GM06990 (cell line): ENCODE results near the gene CAMK1D.
A peak's percentile ranks its signal among the peaks of the same experiment; 100 is the strongest.
"Not testable (repeated sequence)": the region's sequence is repeated elsewhere in the genome, so short reads cannot be mapped to it uniquely, and the experiment has no call there.

Experiments used
- DNase-seq: peaks from one replicate; pipeline ENCODE4 v3.0.0-alpha.2; 2011; ENCODE audit not compliant: insufficient read length; ENCODE audit errors: extremely low read depth
- H3K27me3 ChIP-seq: replicated peaks from 2 replicates; pipeline ENCODE4 v1.6.0; 2011; ENCODE audit warnings: low read length; ENCODE audit not compliant: control insufficient read depth, insufficient read depth
- H3K36me3 ChIP-seq: 2 replicates; pipeline ENCODE4 v1.5.1; 2011; ENCODE audit warnings: low read length; ENCODE audit not compliant: control insufficient read depth, insufficient read depth
- H3K4me3 ChIP-seq: replicated peaks from 2 replicates; pipeline ENCODE4 v1.5.1; 2011; ENCODE audit warnings: low read depth, mild to moderate bottlenecking, control low read depth, low read length
- CTCF ChIP-seq: IDR thresholded peaks from 2 replicates; pipeline ENCODE4 v1.5.1; 2011; ENCODE audit warnings: low read length, control low read depth, mild to moderate bottlenecking, inconsistent platforms; ENCODE audit not compliant: insufficient read depth, poor library complexity, severe bottlenecking

Gene CAMK1D

DNA sequence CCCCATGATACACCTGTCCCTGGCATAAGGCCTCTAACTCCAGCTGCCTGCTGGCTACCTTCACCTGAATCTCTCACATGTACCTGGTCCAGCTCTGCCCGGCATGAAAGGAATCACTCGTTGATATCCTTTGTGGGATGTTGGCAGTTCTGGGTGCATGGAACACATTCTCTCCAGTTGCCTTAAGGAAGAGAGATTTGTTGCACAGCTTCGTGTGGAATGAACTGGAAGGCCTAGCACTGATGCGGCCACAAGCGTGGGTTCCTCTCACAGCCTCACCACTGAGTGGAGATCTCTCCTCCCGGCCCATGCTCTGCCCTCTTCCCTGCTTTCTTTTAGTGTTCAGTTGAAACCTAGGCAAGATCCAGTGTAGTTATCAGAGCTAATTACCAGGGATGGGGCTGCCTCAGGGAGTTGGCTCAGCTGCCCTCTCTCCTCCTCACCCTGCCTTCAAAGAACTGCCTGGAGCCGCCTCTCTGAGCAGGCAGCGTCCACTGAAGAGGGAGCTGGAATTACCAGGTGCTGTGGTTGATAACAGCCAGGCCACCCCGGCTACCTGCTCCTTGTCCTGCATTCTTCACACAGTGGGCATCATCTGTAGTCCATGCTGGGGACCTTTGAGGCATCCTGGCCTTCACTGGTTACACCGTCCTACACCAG is 457.9 kb downstream of the CAMK1D start:
- Histone ChIP-seq H3K4me3 (no peak overlapping the region), H3K27me3 (no peaks in the 10 kb centered on the region), H3K36me3 (no peaks in the 10 kb centered on the region)
- no peak for DNase-seq
- no peak for TF ChIP-seq CTCF

DNA sequence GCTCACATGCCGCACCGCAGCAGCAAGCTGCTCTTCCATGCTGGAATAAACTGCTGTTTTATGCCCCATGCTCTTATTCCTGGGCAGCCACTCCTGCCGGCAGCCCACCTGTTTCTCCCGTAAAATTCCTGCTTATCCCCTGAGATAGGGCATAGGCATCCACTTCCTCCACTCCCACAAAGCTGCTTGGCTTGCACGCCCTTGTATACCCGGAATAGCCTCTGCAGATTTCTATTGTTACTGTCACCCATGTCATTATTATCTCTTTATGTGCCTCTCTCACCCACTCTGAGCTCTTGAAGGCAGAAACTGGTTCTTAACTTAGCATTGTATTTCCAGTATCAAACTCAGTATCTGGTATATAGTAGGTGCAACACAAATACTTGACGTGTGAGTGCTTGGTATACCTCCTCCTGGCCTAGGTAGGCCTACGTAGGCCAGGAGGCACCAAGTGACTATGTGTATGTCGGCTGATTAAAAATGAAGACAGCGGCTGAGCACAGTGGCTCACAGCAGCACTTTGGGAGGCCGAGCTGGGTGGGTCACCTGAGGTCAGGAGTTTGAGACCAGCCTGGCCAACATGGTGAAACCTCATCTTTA is 458.8 kb downstream of the CAMK1D start:
- no peak overlapping the region for H3K4me3 ChIP-seq
- no peak for TF ChIP-seq CTCF

DNA sequence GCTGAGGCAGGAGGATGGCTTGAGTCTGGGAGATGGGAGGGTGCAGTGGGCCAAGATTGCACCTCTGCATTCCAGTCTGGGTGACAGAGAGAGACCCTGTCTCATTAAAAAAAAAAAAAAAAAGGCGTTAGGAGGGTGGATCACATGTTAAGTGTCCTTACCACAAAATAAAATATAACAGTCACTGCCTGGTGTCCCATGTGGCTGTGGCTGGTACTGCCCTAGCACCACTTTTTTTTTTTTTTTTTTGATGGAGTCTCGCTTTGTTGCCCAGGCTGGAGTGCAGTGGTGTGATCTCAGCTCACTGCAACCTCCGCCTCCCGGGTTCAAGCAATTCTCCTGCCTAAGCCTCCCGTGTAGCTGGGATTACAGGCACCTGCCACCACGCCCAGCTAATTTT is 460.7 kb downstream of the CAMK1D start:
- not testable (repeated sequence) for DNase-seq, H3K4me3 ChIP-seq, H3K27me3 ChIP-seq, H3K36me3 ChIP-seq
- TF ChIP-seq CTCF = peak; percentile 7

More for the DNA sequence above, 458.8 kb downstream of the CAMK1D start:
- Histone ChIP-seq H3K27me3 (no peaks in the 10 kb centered on the region), H3K36me3 (no peaks in the 10 kb centered on the region)
- DNase-seq = no peak

- TF ChIP-seq CTCF = no peak
- DNase-seq = no peak
- Histone ChIP-seq H3K27me3 (no peaks in the 10 kb centered on the region), H3K36me3 (peaks cover 1% of the 10 kb centered on the region), H3K4me3 (no peak overlapping the region)
Observed at GRCh38 chr10:12811826-12812225, 462.5 kb downstream of the CAMK1D start.

DNA sequence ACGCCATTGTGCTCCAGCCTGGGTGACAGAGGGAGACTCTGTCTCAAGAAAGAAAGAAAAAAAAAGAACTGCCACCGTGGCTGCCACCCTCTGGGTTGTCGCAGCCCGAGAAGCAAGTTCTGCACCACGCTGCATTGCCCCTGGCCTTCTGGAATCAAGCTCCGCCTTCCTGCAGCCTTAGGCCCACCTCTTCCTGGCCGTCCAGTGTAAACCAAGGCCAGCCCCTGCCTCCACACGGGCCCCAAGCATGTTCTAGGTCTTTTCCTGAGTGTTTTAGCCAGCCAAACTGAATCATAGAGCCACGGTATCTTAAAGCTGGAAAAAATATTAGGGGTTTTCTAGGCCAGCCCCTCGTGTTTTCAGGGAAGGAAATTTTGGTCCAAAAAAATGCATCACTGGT is 463.2 kb downstream of the CAMK1D start:
- Histone ChIP-seq H3K36me3 (peaks cover 1% of the 10 kb centered on the region), H3K4me3 (no peak overlapping the region), H3K27me3 (no peaks in the 10 kb centered on the region)
- no peak for DNase-seq
- TF ChIP-seq CTCF = no peak

GRCh38 chr10:12814166-12814565 is 464.8 kb downstream of the CAMK1D start:
- no peak for TF ChIP-seq CTCF
- peaks cover 1% of the 10 kb centered on the region for H3K36me3 ChIP-seq
- no peak overlapping the region for H3K4me3 ChIP-seq
- H3K27me3 ChIP-seq = no peaks in the 10 kb centered on the region
- no peak for DNase-seq
